SK-N-SH (cell line): Measurements from ENCODE around the gene C6orf132. TPM values are rescaled to one million over a fixed set of nuclear protein-coding genes. Genes with fewer than 3 reads are reported as not detected.

Experiments used
- CTCF ChIA-PET: fragments of 300-600, 350-600 bp; formaldehyde crosslinking; extraction: SDS; loops from one replicate; lab custom pipeline; 2021; lab: Yijun Ruan, JAX
- POLR2A ChIA-PET: fragments of 350-600 bp; sonication (Branson Sonifier 250); formaldehyde crosslinking; extraction: SDS; loops from one replicate; lab custom pipeline; 2020; ENCODE audit warnings: antibody characterized with exemption, inconsistent platforms; lab: Yijun Ruan, JAX
- DNase-seq: peaks from one replicate; pipeline ENCODE4 v3.0.0; 2012
- H2AFZ ChIP-seq: fragments of 200-600 bp; sonication (generic); 2 replicates; pipeline ENCODE4 v1.8.1; 2016; ENCODE audit warnings: antibody characterized with exemption, mild to moderate bottlenecking, low read depth
- H3F3A ChIP-seq: fragments of 200-600 bp; sonication (generic); replicated peaks from 2 replicates; pipeline ENCODE3; 2016; ENCODE audit warnings: antibody characterized with exemption, mild to moderate bottlenecking; ENCODE audit not compliant: insufficient read depth
- H3K27ac ChIP-seq, 2 experiments: fragments of 200-500 bp in 1 of 2; fragments of 200-600 bp in 1 of 2; sonication (Bioruptor generic) in 1 of 2; sonication (generic), shearing (Covaris generic) in 1 of 2; 2 replicates each; pipeline versions ENCODE4 v1.5.1 to v1.6.1; 2014 to 2016; ENCODE audit warnings: low read depth in 2 of 2, inconsistent platforms in 1 of 2, low read length in 1 of 2, mild to moderate bottlenecking in 1 of 2, mixed read lengths in 1 of 2
- H3K27me3 ChIP-seq: fragments of 200-600 bp; sonication (generic), shearing (Covaris generic); 2 replicates; pipeline ENCODE4 v1.6.1; 2016; ENCODE audit warnings: mixed run types; ENCODE audit not compliant: insufficient read depth
- H3K36me3 ChIP-seq, 2 experiments: fragments of 200-500 bp in 1 of 2; fragments of 200-600 bp in 1 of 2; sonication (Bioruptor generic) in 1 of 2; sonication (generic) in 1 of 2; replicated peaks in 1 of 2; 2 replicates each; pipeline versions ENCODE3 to v1.5.1; 2014 to 2016; ENCODE audit warnings: low read length in 1 of 2, mild to moderate bottlenecking in 1 of 2; ENCODE audit not compliant: insufficient read depth in 2 of 2, control insufficient read depth in 1 of 2
- H3K4me1 ChIP-seq, 2 experiments: fragments of 200-500 bp in 1 of 2; fragments of 200-600 bp in 1 of 2; sonication (Bioruptor generic) in 1 of 2; sonication (generic), shearing (Covaris generic) in 1 of 2; 2 replicates each; pipeline versions ENCODE4 v1.5.1 to v1.6.1; 2014 to 2016; ENCODE audit warnings: low read depth in 1 of 2, low read length in 1 of 2, mixed run types in 1 of 2; ENCODE audit not compliant: insufficient read depth in 2 of 2, control insufficient read depth in 1 of 2
- H3K4me2 ChIP-seq: fragments of 200-600 bp; sonication (generic), shearing (Covaris generic); 2 replicates; pipeline ENCODE4 v1.6.1; 2017; ENCODE audit warnings: mixed run types
- H3K4me3 ChIP-seq, 2 experiments: fragments of 200-500 bp in 1 of 2; fragments of 200-600 bp in 1 of 2; sonication (Bioruptor generic) in 1 of 2; sonication (generic), shearing (Covaris generic) in 1 of 2; 2 replicates each; pipeline versions ENCODE4 v1.5.1 to v1.8.1; 2014 to 2016; ENCODE audit warnings: low read depth in 2 of 2, inconsistent platforms in 1 of 2, low read length in 1 of 2, mild to moderate bottlenecking in 1 of 2, mixed read lengths in 1 of 2, moderate library complexity in 1 of 2
- H3K79me2 ChIP-seq: fragments of 200-600 bp; sonication (generic); 2 replicates; pipeline ENCODE4 v1.8.1; 2017; ENCODE audit warnings: mild to moderate bottlenecking; ENCODE audit not compliant: insufficient read depth
- H3K9ac ChIP-seq: fragments of 200-600 bp; sonication (generic); 2 replicates; pipeline ENCODE4 v1.6.1; 2017; ENCODE audit warnings: mixed run types
- H3K9me2 ChIP-seq: fragments of 200-600 bp; sonication (generic); 2 replicates; pipeline ENCODE4 v1.6.1; 2017; ENCODE audit warnings: mixed run types
- H3K9me3 ChIP-seq: fragments of 200-600 bp; sonication (generic); 2 replicates; pipeline ENCODE4 v1.6.1; 2017; ENCODE audit warnings: mixed run types, mild to moderate bottlenecking, moderate library complexity
- H4K20me1 ChIP-seq: fragments of 200-600 bp; sonication (generic); 2 replicates; pipeline ENCODE4 v1.6.1; 2017; ENCODE audit warnings: mild to moderate bottlenecking, mixed run types; ENCODE audit not compliant: insufficient read depth
- CHD2 ChIP-seq: fragments of 150-350 bp; IDR thresholded peaks from 2 replicates; pipeline ENCODE4 v1.6.1; 2018; ENCODE audit warnings: low read length; ENCODE audit not compliant: partially characterized antibody
- FOSL2 ChIP-seq: IDR thresholded peaks from 2 replicates; pipeline ENCODE4 v1.4.0; 2012; ENCODE audit warnings: low read depth, mild to moderate bottlenecking, moderate library complexity, borderline replicate concordance
- FOXM1 ChIP-seq: IDR thresholded peaks from 2 replicates; pipeline ENCODE4 v1.4.0; 2012; ENCODE audit warnings: low read depth, mild to moderate bottlenecking
- MAX ChIP-seq: IDR thresholded peaks from 2 replicates; pipeline ENCODE4 v1.4.0; 2012; ENCODE audit warnings: low read depth
- RAD21 ChIP-seq: IDR thresholded peaks from 2 replicates; pipeline ENCODE4 v1.6.1; 2012; ENCODE audit warnings: mild to moderate bottlenecking, low read length
- RCOR1 ChIP-seq: fragments of 150-350 bp; IDR thresholded peaks from 2 replicates; pipeline ENCODE4 v1.6.1; 2017; ENCODE audit warnings: antibody characterized with exemption, low read length
- REST ChIP-seq: IDR thresholded peaks from 2 replicates; pipeline ENCODE4 v1.6.1; 2012; ENCODE audit warnings: mild to moderate bottlenecking, low read depth, low read length, moderate library complexity
- SMC3 ChIP-seq: IDR thresholded peaks from 2 replicates; pipeline ENCODE4 v1.6.1; 2012; ENCODE audit warnings: low read depth, low read length, improper control_type of control experiment
- WGBS: methylation state at CpG from one replicate; pipeline ENCODE4 v1.1.6; 2017; ENCODE audit warnings: low lambda C conversion rate; 5-methylcytosine and 5-hydroxymethylcytosine counted together
- polyA plus RNA-seq, 3 experiments: library from polyadenylated mRNA; depleted of rRNA; stranded (reverse); fragments of >200 nt; gene quantifications; 2 replicates each; pipeline ENCODE4 v1.2.3, GENCODE V29; 2012
- TF ChIP-seq, protein P1 (sequence below): IDR thresholded peaks from 2 replicates; pipeline ENCODE4 v1.4.0; 2012; ENCODE audit warnings: low read depth, borderline replicate concordance
- TF ChIP-seq, protein P2 (sequence below): fragments of 200-600 bp; sonication (generic); IDR thresholded peaks from 2 replicates; pipeline ENCODE4 v1.6.1; 2017; ENCODE audit warnings: antibody characterized with exemption, mild to moderate bottlenecking, moderate library complexity

Gene C6orf132
- polyA plus RNA-seq, 1 of the 3 experiments (the other 2 are of a cell fraction), result not detected

DNA sequence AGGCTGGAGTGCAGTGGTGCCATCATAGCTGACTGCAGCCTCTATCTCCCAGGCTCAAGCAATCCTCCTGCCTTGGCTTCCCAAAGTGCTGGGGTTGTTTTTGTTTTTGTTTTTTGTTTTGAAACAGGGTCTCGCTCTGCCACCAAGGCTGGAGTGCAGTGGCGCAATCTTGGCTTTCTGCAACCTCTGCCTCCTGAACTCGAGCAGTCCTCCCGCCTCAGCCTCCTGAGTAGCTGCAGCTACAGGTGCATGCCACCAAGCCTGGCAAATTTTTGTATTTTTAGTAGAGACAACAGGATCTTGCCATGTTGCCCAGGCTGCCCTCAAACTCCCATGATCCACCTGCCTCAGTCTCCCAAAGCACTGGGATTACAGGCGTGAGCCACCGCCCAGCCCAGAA, 4.2 kb downstream of the C6orf132 start (continued):
- TF ChIP-seq REST, result no peak

DNA sequence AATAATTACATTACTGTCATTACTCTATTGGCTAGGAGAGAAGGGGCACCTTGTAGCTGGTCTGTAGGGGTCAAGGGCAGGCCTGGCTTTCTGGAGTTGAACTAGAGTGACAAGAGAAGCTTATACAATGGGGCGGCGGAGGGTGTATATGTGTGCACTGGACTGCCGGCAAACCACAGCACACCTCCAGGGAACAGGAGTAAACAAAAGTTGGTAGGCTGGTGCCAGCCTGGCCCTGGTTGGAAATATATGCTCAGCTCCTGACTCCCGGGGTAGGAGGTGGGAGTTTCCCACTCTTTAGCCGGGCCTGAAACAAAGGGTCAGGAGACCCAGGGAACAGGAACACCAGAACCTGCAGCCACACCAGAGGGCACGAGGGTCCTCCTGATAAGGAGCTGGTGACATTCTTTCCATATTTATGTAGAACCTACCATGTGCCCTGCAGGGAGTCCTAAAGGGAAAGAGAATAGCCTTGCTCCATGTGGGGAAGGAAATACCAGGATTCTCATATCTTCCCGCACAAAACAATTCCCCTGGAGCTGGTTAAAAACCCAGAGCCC, 5.1 kb downstream of the C6orf132 start:
- Histone ChIP-seq H3K27ac (peak overlapping the region; percentile 52 to 69), H2AFZ (peak overlapping the region; percentile 88; the same call in 1 of the 2 replicates), H3K79me2 (no peaks in the 10 kb centered on the region), H3K9me2 (no peaks in the 10 kb centered on the region), H4K20me1 (no peaks in the 10 kb centered on the region), H3K4me1 (peaks cover 19 to 37% of the 10 kb centered on the region in 2 experiments; a peak in 3 of 4 replicates), H3K36me3 (no peaks in the 10 kb centered on the region), H3K9me3 (no peaks in the 10 kb centered on the region), H3K9ac (peak overlapping the region; percentile 32; the same call in 1 of the 2 replicates), H3K27me3 (no peaks in the 10 kb centered on the region), H3K4me3 (no peak overlapping the region), H3K4me2 (peak overlapping the region; percentile 52), H3F3A (no peaks in the 10 kb centered on the region)
- TF ChIP-seq CHD2 (peak; percentile 27), FOXM1 (no peak), MAX (no peak), RCOR1 (no peak)
- POLR2A ChIA-PET, result no interaction called here
- DNase-seq, result peak; percentile 63
- CTCF ChIA-PET, result interaction anchor here (0.6 to 1.6 kb wide), 15 partner anchors 10 to 81 kb away, joined by 3 to 7 read pairs (median 3); a partner anchor contains a TSS
- WGBS, result 79% methylated on average over 5 of the region's 7 CpGs

GRCh38 chr6:42136508-42137193, 5.8 kb downstream of the C6orf132 start:
- Histone ChIP-seq H3K9me3 (no peaks in the 10 kb centered on the region), H3K27ac (peak overlapping the region; percentile 52 to 69), H3K27me3 (no peaks in the 10 kb centered on the region), H3K9ac (peak overlapping the region; percentile 32; the same call in 1 of the 2 replicates), H3K4me1 (peaks cover 19 to 34% of the 10 kb centered on the region in 2 experiments; a peak in 3 of 4 replicates), H3K9me2 (no peaks in the 10 kb centered on the region), H3K4me2 (peak overlapping the region; percentile 52), H4K20me1 (no peaks in the 10 kb centered on the region), H3F3A (no peaks in the 10 kb centered on the region), H3K36me3 (no peaks in the 10 kb centered on the region), H3K79me2 (no peaks in the 10 kb centered on the region), H2AFZ (peak overlapping the region; percentile 88), H3K4me3 (no peak overlapping the region; a peak in 1 of 4 replicates)
- TF ChIP-seq, protein P1, sequence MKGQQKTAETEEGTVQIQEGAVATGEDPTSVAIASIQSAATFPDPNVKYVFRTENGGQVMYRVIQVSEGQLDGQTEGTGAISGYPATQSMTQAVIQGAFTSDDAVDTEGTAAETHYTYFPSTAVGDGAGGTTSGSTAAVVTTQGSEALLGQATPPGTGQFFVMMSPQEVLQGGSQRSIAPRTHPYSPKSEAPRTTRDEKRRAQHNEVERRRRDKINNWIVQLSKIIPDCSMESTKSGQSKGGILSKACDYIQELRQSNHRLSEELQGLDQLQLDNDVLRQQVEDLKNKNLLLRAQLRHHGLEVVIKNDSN, result no peak
- TF ChIP-seq FOSL2, result peak; percentile 64; the same call in 1 of the 2 replicates
- TF ChIP-seq SMC3, result peak; percentile 26; the same call in 1 of the 2 replicates
- peak; percentile 52 for TF ChIP-seq RAD21
- TF ChIP-seq, protein P2, sequence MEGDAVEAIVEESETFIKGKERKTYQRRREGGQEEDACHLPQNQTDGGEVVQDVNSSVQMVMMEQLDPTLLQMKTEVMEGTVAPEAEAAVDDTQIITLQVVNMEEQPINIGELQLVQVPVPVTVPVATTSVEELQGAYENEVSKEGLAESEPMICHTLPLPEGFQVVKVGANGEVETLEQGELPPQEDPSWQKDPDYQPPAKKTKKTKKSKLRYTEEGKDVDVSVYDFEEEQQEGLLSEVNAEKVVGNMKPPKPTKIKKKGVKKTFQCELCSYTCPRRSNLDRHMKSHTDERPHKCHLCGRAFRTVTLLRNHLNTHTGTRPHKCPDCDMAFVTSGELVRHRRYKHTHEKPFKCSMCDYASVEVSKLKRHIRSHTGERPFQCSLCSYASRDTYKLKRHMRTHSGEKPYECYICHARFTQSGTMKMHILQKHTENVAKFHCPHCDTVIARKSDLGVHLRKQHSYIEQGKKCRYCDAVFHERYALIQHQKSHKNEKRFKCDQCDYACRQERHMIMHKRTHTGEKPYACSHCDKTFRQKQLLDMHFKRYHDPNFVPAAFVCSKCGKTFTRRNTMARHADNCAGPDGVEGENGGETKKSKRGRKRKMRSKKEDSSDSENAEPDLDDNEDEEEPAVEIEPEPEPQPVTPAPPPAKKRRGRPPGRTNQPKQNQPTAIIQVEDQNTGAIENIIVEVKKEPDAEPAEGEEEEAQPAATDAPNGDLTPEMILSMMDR, result peak; percentile 56
- TF ChIP-seq RCOR1, result 0 out of 2 replicates have a peak, but pooled peaks have one; percentile 25
- WGBS, result 37% methylated on average over 14 of the region's 14 CpGs
- DNase-seq, result peak; percentile 84
- ChIA-PET POLR2A (no interaction called here), CTCF (interaction anchor here (0.6 to 1.6 kb wide), 18 partner anchors 9 to 80 kb away, joined by 3 to 7 read pairs (median 3); a partner anchor contains a TSS)
